Measurements from ENCODE around the gene NHS.

Gene NHS

GRCh38 chrX:17769701-17770269, 394.8 kb downstream of the NHS start:
- Histone ChIP-seq H3K4me2 (no peak overlapping the region), H4K20me1 (peaks cover 10% of the 10 kb centered on the region; the same call in 1 of the 2 replicates), H3K4me1 (no peaks in the 10 kb centered on the region), H3K4me3 (no peak overlapping the region), H3K9me3 (no peaks in the 10 kb centered on the region), H3K27ac (no peak overlapping the region), H3K27me3 (peaks cover 98% of the 10 kb centered on the region), H3K9ac (no peak overlapping the region), H3K36me3 (no peaks in the 10 kb centered on the region)
- TF ChIP-seq Cebpa-rat (IDR thresholded peaks at IDR 0.05), result no peak

GRCh38 chrX:17773221-17773876, 398.3 kb downstream of the NHS start:
- no peak overlapping the region for H3K27ac ChIP-seq
- 0 out of 2 replicates have a peak, but pooled peaks cover 6% of the 10 kb centered on the region for H4K20me1 ChIP-seq
- no peak overlapping the region for H3K4me3 ChIP-seq
- TF ChIP-seq Cebpa-rat (IDR thresholded peaks at IDR 0.05), result no peak
- H3K4me2 ChIP-seq, result no peak overlapping the region
- no peaks in the 10 kb centered on the region for H3K4me1 ChIP-seq
- no peak overlapping the region for H3K9ac ChIP-seq
- H3K36me3 ChIP-seq, result no peaks in the 10 kb centered on the region
- no peaks in the 10 kb centered on the region; the same call in 1 of the 2 replicates for H3K9me3 ChIP-seq
- H3K27me3 ChIP-seq, result peaks cover 64% of the 10 kb centered on the region

- peaks cover 63% of the 10 kb centered on the region for H3K27me3 ChIP-seq
- 0 out of 2 replicates have a peak, but pooled peaks cover 3% of the 10 kb centered on the region for H4K20me1 ChIP-seq
- no peak for TF ChIP-seq Cebpa-rat (IDR thresholded peaks at IDR 0.05)
- H3K4me3 ChIP-seq, result no peak overlapping the region
- H3K27ac ChIP-seq, result no peak overlapping the region
- no peaks in the 10 kb centered on the region; the same call in 1 of the 2 replicates for H3K9me3 ChIP-seq
- H3K4me2 ChIP-seq, result no peak overlapping the region
- no peaks in the 10 kb centered on the region for H3K4me1 ChIP-seq
- no peak overlapping the region for H3K9ac ChIP-seq
- H3K36me3 ChIP-seq, result no peaks in the 10 kb centered on the region
Observed at GRCh38 chrX:17774053-17774452, 399.1 kb downstream of the NHS start.

DNA sequence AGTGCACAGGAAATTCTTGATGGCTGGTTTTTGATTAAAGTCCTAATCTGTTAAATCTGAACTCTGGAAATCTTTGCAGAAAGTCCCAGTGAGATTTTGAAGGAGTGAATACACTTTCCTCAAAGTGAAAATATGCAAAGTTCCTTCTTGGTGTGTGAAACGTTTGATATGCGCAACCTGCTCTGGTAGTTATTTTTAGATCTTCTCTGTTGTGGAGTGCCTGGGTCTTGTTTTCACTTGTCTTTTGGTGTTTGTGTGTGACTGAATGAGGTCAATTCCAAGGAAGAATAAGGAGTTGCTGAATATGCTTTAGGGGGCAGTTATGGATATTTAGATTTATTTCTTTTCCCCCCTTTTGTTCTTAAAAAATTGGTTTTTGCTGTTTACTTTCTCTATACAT, 404.0 kb downstream of the NHS start:
- H4K20me1 ChIP-seq, result no peaks in the 10 kb centered on the region
- peaks cover 20% of the 10 kb centered on the region; the same call in 1 of the 2 replicates for H3K27me3 ChIP-seq
- no peaks in the 10 kb centered on the region for H3K36me3 ChIP-seq
- no peak overlapping the region for H3K27ac ChIP-seq
- no peak overlapping the region for H3K4me3 ChIP-seq
- H3K9ac ChIP-seq, result no peak overlapping the region
- no peaks in the 10 kb centered on the region for H3K4me1 ChIP-seq
- no peak for TF ChIP-seq Cebpa-rat (IDR thresholded peaks at IDR 0.05)
- H3K4me2 ChIP-seq, result no peak overlapping the region
- H3K9me3 ChIP-seq, result no peaks in the 10 kb centered on the region; the same call in 1 of the 2 replicates

DNA sequence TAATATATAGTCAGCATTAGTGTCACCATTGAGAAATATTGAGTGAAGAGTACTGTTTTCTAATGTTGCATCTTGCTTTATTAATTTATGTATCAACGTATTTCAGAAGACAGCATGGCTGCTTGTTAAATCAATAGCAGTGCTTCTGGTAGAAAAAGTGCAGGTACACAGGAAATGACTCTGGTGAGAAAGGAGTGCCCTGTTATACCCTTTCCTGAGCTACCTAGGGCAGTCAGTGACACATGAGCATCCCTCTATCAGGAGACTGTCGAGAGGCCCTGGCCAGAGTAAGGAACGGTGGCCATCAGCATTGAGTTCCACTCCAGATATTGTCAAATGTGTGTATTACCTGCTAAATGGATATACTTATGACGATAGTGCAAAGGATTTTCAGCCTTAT, 404.4 kb downstream of the NHS start:
- Histone ChIP-seq H3K36me3 (no peaks in the 10 kb centered on the region), H3K4me3 (no peak overlapping the region), H3K9me3 (no peaks in the 10 kb centered on the region; the same call in 1 of the 2 replicates), H3K27ac (no peak overlapping the region), H3K4me2 (no peak overlapping the region), H3K4me1 (no peaks in the 10 kb centered on the region), H4K20me1 (no peaks in the 10 kb centered on the region), H3K27me3 (peaks cover 16% of the 10 kb centered on the region; the same call in 1 of the 2 replicates), H3K9ac (no peak overlapping the region)
- TF ChIP-seq Cebpa-rat (IDR thresholded peaks at IDR 0.05), result no peak
